Breast epithelium (tissue), 4 donors: Measurements from ENCODE around the gene KRT2. TPM values are rescaled to one million over a fixed set of nuclear protein-coding genes. Genes with fewer than 3 reads are reported as not detected.

Source experiments
- DNase-seq, 2 donors: peaks; one replicate each; pipeline ENCODE4 v3.0.0-alpha.2; 2019; ENCODE audit warnings: low spot score in 2 of 2
- H3K27ac ChIP-seq, 2 donors: fragments of 200-600 bp; sonication (generic) in 1 of 2; one replicate each; pipeline ENCODE4 v1.5.1; 2016 to 2019; ENCODE audit warnings: mild to moderate bottlenecking in 1 of 2
- H3K27me3 ChIP-seq, 2 donors: fragments of 200-600 bp; sonication (generic) in 1 of 2; one replicate each; pipeline versions ENCODE4 v1.5.1 to v1.6.0; 2017 to 2019; ENCODE audit warnings: control low read depth in 1 of 2, mild to moderate bottlenecking in 1 of 2
- H3K36me3 ChIP-seq: fragments of 200-600 bp; one replicate; pipeline ENCODE4 v1.5.1; 2019
- H3K4me1 ChIP-seq, 2 donors: fragments of 200-600 bp; sonication (generic); one replicate each; pipeline ENCODE4 v1.5.1; 2016 to 2019; ENCODE audit warnings: control low read depth in 1 of 2
- H3K4me3 ChIP-seq, 3 donors: fragments of 200-600 bp; sonication (generic); 1 replicate in 2 of 3; 2 replicates in 1 of 3; pipeline ENCODE4 v1.5.1; 2016 to 2019; ENCODE audit warnings: mild to moderate bottlenecking in 3 of 3, moderate library complexity in 2 of 3
- H3K9me3 ChIP-seq, 2 donors: fragments of 200-600 bp; sonication (generic) in 1 of 2; one replicate each; pipeline ENCODE4 v1.5.1; 2016 to 2019; ENCODE audit warnings: control low read depth in 1 of 2
- CTCF ChIP-seq, 3 donors: fragments of 450-650 bp; IDR thresholded peaks; one replicate each; pipeline ENCODE4 v1.5.1; 2016 to 2017; ENCODE audit warnings: antibody characterized with exemption in 3 of 3, mild to moderate bottlenecking in 3 of 3, moderate library complexity in 3 of 3
- POLR2A ChIP-seq: fragments of 450-650 bp; IDR thresholded peaks from one replicate; pipeline ENCODE4 v1.6.1; 2016; ENCODE audit warnings: antibody characterized with exemption, mild to moderate bottlenecking, moderate library complexity
- POLR2AphosphoS5 ChIP-seq, 3 donors: sonication (generic); formaldehyde crosslinking; IDR thresholded peaks; one replicate each; pipeline ENCODE4 v1.6.1; 2017; ENCODE audit warnings: antibody characterized with exemption in 3 of 3
- intact Hi-C: fragments of 100-400 bp; cut with DNase I; formaldehyde crosslinking; loops from one replicate; pipeline ENCODE4 v1.15.1; 2023; ENCODE audit warnings: low total_unique reads
- total RNA-seq, 3 donors: library from RNA; depleted of rRNA; stranded (reverse); fragments of >200 nt; gene quantifications; one replicate each; pipeline ENCODE4 v1.1.0, GENCODE V29; 2016

KRT2 gene
- total RNA-seq, 3 donors from 2014 or later: not detected

GRCh38 chr12:52692254-52692653 is 40.2 kb upstream of the KRT2 start:
- no peak overlapping the region for H3K27ac ChIP-seq
- TF ChIP-seq POLR2A: no peak
- no peak for TF ChIP-seq POLR2AphosphoS5 (IDR thresholded peaks at IDR 0.05)
- no peak for TF ChIP-seq CTCF (IDR thresholded peaks at IDR 0.05)

DNA sequence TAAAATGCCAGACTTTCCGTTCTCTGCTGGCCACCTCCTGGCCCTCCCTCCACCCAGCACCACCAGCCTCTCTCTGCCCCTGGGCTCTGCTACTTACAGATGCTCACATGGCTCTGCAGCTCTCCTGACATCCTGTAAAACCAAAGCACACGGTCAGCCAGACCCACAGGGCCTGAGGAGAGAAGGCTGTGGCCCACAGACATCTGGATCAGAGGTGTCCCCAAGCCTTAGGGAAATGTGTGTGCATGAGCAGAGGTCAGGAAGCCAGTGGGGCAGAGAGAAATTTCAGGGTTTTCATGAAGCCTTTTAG is 39.8 kb upstream of the KRT2 start:
- H3K4me1 ChIP-seq: no peaks in the 10 kb centered on the region
- no peaks in the 10 kb centered on the region for H3K9me3 ChIP-seq
- intact Hi-C loops: no loop called here
- no peak overlapping the region for H3K27ac ChIP-seq
- no peaks in the 10 kb centered on the region for H3K36me3 ChIP-seq
- peaks cover 0 to 7% of the 10 kb centered on the region in 2 donors for H3K27me3 ChIP-seq
- H3K4me3 ChIP-seq: no peak overlapping the region
- TF ChIP-seq POLR2A (no peak), CTCF (IDR thresholded peaks at IDR 0.05) (no peak), POLR2AphosphoS5 (IDR thresholded peaks at IDR 0.05) (no peak)
- DNase-seq: no peak

More at GRCh38 chr12:52692254-52692653, 40.2 kb upstream of the KRT2 start:
- H3K36me3 ChIP-seq: no peaks in the 10 kb centered on the region
- no peak for DNase-seq
- peaks cover 0 to 12% of the 10 kb centered on the region in 2 donors for H3K27me3 ChIP-seq
- H3K4me1 ChIP-seq: no peaks in the 10 kb centered on the region
- no peaks in the 10 kb centered on the region for H3K9me3 ChIP-seq
- intact Hi-C loops: no loop called here
- no peak overlapping the region for H3K4me3 ChIP-seq

DNA sequence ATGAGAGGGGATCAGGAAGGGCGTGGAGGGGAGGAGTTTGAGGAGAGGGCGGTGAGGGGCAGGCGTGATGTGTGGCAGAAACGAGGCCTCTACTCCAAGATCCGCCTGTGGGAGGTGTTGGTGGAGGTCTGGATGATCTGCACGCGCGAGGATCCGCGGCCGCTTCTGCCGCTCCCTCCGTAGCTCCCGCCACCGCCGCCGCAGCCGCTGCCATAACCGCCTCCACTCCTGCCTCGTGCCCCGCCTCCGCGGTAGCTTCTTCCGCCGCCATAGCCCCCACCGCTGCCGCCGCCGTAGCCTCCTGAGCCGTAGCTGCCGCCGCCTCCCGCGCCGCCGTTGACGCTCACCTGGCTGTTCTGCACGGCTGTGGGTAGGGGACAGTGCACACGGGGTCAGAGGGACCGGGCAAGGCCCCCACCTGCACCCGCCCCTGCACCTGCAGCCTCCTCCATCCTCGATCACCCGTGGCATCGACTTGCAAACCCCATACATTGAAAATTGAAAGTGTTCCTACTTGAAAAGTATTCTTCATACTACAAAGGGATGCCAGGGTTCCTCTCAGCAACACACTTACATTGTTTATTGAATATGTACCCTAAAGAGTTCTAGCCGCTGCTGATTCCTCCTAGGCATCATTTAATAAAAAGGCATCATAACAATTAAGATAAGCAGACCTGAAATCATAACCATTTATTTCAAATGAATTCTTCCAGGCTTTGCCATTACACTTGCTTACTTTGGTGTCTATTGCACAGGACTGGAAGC is 39.2 kb upstream of the KRT2 start:
- Histone ChIP-seq H3K4me3 (peak overlapping the region; percentile 8 to 66 (median 43)), H3K27ac (no peak overlapping the region), H3K4me1 (no peaks in the 10 kb centered on the region), H3K36me3 (no peaks in the 10 kb centered on the region), H3K9me3 (no peaks in the 10 kb centered on the region), H3K27me3 (peaks cover 0 to 7% of the 10 kb centered on the region in 2 donors)
- no peak for TF ChIP-seq CTCF (IDR thresholded peaks at IDR 0.05)
- no peak for TF ChIP-seq POLR2AphosphoS5 (IDR thresholded peaks at IDR 0.05)
- TF ChIP-seq POLR2A: no peak
- intact Hi-C loops: no loop called here
- DNase-seq: peak in 1 of 2 donors; percentile 49

GRCh38 chr12:52690351-52691075 is 38.5 kb upstream of the KRT2 start:
- H3K27me3 ChIP-seq: peaks cover 0 to 9% of the 10 kb centered on the region in 2 donors

More at GRCh38 chr12:52690351-52691075, 38.5 kb upstream of the KRT2 start:
- peak overlapping the region in 2 of 3 donors; percentile 43 to 66 for H3K4me3 ChIP-seq
- no peak overlapping the region for H3K27ac ChIP-seq
- no peaks in the 10 kb centered on the region for H3K4me1 ChIP-seq
- no peaks in the 10 kb centered on the region for H3K36me3 ChIP-seq
- DNase-seq: peak in 1 of 2 donors; percentile 30
- no peaks in the 10 kb centered on the region for H3K9me3 ChIP-seq
- intact Hi-C loops: no loop called here
- no peak for TF ChIP-seq POLR2A
- no peak for TF ChIP-seq POLR2AphosphoS5 (IDR thresholded peaks at IDR 0.05)
- no peak for TF ChIP-seq CTCF (IDR thresholded peaks at IDR 0.05)
